GM23248 (cell line): Measurements from ENCODE around the gene RPS6KA6.

Experiments
- EZH2 ChIP-seq: fragments of 200-600 bp; sonication (generic); IDR thresholded peaks from 2 replicates; pipeline ENCODE4 v1.6.1; 2018; ENCODE audit warnings: antibody characterized with exemption, mild to moderate bottlenecking; ENCODE audit not compliant: insufficient read depth, poor library complexity, severe bottlenecking
- EZH2phosphoT487 ChIP-seq: fragments of 200-600 bp; sonication (generic); IDR thresholded peaks from 2 replicates; pipeline ENCODE4 v1.6.1; 2018; ENCODE audit warnings: antibody characterized with exemption, moderate library complexity, mild to moderate bottlenecking, low read depth; ENCODE audit not compliant: insufficient read depth

DNA sequence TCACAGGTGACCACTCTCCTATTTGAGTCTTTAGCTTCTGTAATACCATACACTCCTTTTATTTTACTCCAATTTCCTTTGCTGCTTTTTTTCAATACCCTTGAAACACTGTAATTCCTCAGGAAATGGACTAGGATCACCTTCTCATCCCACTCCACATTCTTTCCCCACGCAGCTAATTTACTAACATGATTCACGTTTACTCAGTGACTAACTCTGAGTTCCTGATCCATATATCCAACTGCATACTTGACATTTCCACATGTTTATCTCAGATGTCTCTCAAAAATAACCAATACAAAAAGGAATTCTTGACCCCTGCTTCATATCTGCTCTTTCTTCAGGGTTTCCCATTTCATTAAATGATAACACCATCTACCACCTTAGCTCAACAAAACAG, 19.9 kb downstream of the RPS6KA6 start:
- TF ChIP-seq EZH2phosphoT487 (no peak), EZH2 (no peak)
